Stomach (tissue), 4 donors: Measurements from ENCODE around the gene MCAT.

Source experiments
- CTCF ChIP-seq, 7 experiments: fragments of 450-650 bp in 4 of 7; fragments of 200-600 bp in 3 of 7; sonication (generic) in 3 of 7; IDR thresholded peaks; one replicate each; pipeline ENCODE4 v1.5.1; 2016 to 2019; ENCODE audit warnings: antibody characterized with exemption in 7 of 7, control low read depth in 2 of 7, mild to moderate bottlenecking in 1 of 7
- POLR2A ChIP-seq, 4 donors: fragments of 450-650 bp; IDR thresholded peaks; one replicate each; pipeline ENCODE4 v1.6.1; 2016; ENCODE audit warnings: antibody characterized with exemption in 4 of 4, control low read depth in 2 of 4, mild to moderate bottlenecking in 1 of 4, moderate library complexity in 1 of 4

- TF ChIP-seq CTCF (IDR thresholded peaks at IDR 0.05) (no peak), POLR2A (IDR thresholded peaks at IDR 0.05) (no peak)
Observed at GRCh38 chr22:43135565-43135964, 7.6 kb downstream of the MCAT start.
